SK-N-MC (cell line): ENCODE measurements around the gene ACSL3.

Experiments used
- EZH2 ChIP-seq: fragments of 200-600 bp; sonication (generic); IDR thresholded peaks from one replicate; pipeline ENCODE4 v1.6.1; 2017; ENCODE audit warnings: antibody characterized with exemption
- POLR2AphosphoS5 ChIP-seq: IDR thresholded peaks from 2 replicates; pipeline ENCODE4 v1.6.1; 2012; ENCODE audit warnings: mild to moderate bottlenecking, low read depth, low read length, borderline replicate concordance

GRCh38 chr2:222915092-222915957 is 54.5 kb downstream of the ACSL3 start:
- no peak for TF ChIP-seq POLR2AphosphoS5
- TF ChIP-seq EZH2, result no peak
